K562 (cell line): ENCODE results near the gene NEXN. TPM values are rescaled to one million over a fixed set of nuclear protein-coding genes. Genes with fewer than 3 reads are reported as not detected.

Source experiments
- ATAC-seq: fragments of 200-7000 bp; cut with Tn5 transposase; 3 replicates; pipeline ENCODE4 v1.9.1; 2020; ENCODE audit warnings: moderate library complexity
- BruUV-seq: library from RNA; stranded (reverse); fragments of 400-500 nt; replicated peaks from 2 replicates; lab custom pipeline; 2021; lab: Mats Ljungman, UMichigan
- CTCF ChIA-PET: fragments of 300-600 bp; formaldehyde crosslinking; extraction: SDS; loops from one replicate; lab custom pipeline; 2021; ENCODE audit warnings: low intra/inter-chr PET ratio; lab: Yijun Ruan, JAX
- POLR2A ChIA-PET: fragments of 300-600, 350-650 bp; sonication (Branson Sonifier 250); formaldehyde crosslinking; extraction: SDS; loops from one replicate; lab custom pipeline; 2021; ENCODE audit warnings: antibody characterized with exemption, inconsistent platforms; lab: Yijun Ruan, JAX
- DNase-seq, 4 experiments: peaks; one replicate each; pipeline versions ENCODE4 v3.0.0 to v3.0.0-alpha.2; 2011 to 2018; ENCODE audit warnings: low spot score in 3 of 4, mixed read lengths in 3 of 4; ENCODE audit errors: extremely low read depth in 1 of 4
- FAIRE-seq: peaks from 2 replicates; lab custom pipeline; 2011; peaks lifted over from hg19 to GRCh38; lab: Jason Lieb, UNC
- H2AFZ ChIP-seq: 2 replicates; pipeline ENCODE4 v1.6.0; 2011; ENCODE audit warnings: low read depth, low read length, control low read depth, inconsistent platforms
- H3K27ac ChIP-seq: fragments of 200-600 bp; 3 replicates; pipeline ENCODE4 v1.8.0; 2011; ENCODE audit warnings: low read depth, mild to moderate bottlenecking, control low read depth, inconsistent platforms, low read length, moderate library complexity, mixed read lengths; ENCODE audit errors: extremely low read depth
- H3K27me3 ChIP-seq, 2 experiments: fragments of 300-600 bp in 1 of 2; 2 replicates in 1 of 2; 3 replicates in 1 of 2; pipeline versions ENCODE4 v1.6.0 to v1.8.0; 2011; ENCODE audit warnings: inconsistent platforms in 2 of 2, low read length in 2 of 2, mild to moderate bottlenecking in 1 of 2, mixed read lengths in 1 of 2, moderate library complexity in 1 of 2; ENCODE audit not compliant: control insufficient read depth in 2 of 2, insufficient read depth in 2 of 2
- H3K36me3 ChIP-seq: fragments of 300-600 bp; 3 replicates; pipeline ENCODE4 v1.8.0; 2011; ENCODE audit warnings: mild to moderate bottlenecking, low read length, inconsistent platforms; ENCODE audit not compliant: control insufficient read depth, insufficient read depth
- H3K4me1 ChIP-seq, 2 experiments: fragments of 200-600 bp in 1 of 2; replicated peaks in 1 of 2; 2 replicates in 1 of 2; 3 replicates in 1 of 2; pipeline versions ENCODE4 v1.5.1 to v1.8.0; 2011; ENCODE audit warnings: inconsistent platforms in 2 of 2, low read length in 2 of 2, mild to moderate bottlenecking in 1 of 2, mixed read lengths in 1 of 2, moderate library complexity in 1 of 2; ENCODE audit not compliant: control insufficient read depth in 2 of 2, insufficient read depth in 2 of 2
- H3K4me2 ChIP-seq: 2 replicates; pipeline ENCODE4 v1.6.1; 2011; ENCODE audit warnings: low read length, control low read depth, inconsistent platforms, mixed read lengths; ENCODE audit not compliant: insufficient read depth
- H3K4me3 ChIP-seq: fragments of 200-600 bp; sonication (generic), shearing (Covaris generic); 2 replicates; pipeline ENCODE4 v1.5.1; 2016; ENCODE audit warnings: control low read depth, inconsistent platforms
- H3K79me2 ChIP-seq: fragments of 200-600 bp; 3 replicates; pipeline ENCODE4 v1.8.0; 2011; ENCODE audit warnings: low read length, inconsistent platforms; ENCODE audit not compliant: control insufficient read depth, insufficient read depth
- H3K9ac ChIP-seq, 2 experiments: 2 replicates each; pipeline versions ENCODE4 v1.6.0 to v1.6.1; 2011; ENCODE audit warnings: low read depth in 2 of 2, low read length in 2 of 2, control low read depth in 1 of 2, inconsistent platforms in 1 of 2, mild to moderate bottlenecking in 1 of 2, mixed read lengths in 1 of 2; ENCODE audit not compliant: insufficient read depth in 1 of 2
- H3K9me1 ChIP-seq: one replicate; pipeline ENCODE4 v1.6.0; 2011; ENCODE audit warnings: inconsistent platforms, mild to moderate bottlenecking, low read length, moderate library complexity; ENCODE audit not compliant: control insufficient read depth, insufficient read depth
- H3K9me3 ChIP-seq: replicated peaks from 2 replicates; pipeline ENCODE4 v1.5.1; 2011; ENCODE audit warnings: low read depth, low read length, inconsistent platforms; ENCODE audit not compliant: control insufficient read depth, insufficient read depth
- H4K20me1 ChIP-seq: replicated peaks from 2 replicates; pipeline ENCODE4 v1.6.1; 2011; ENCODE audit warnings: low read length, inconsistent platforms, mixed read lengths; ENCODE audit not compliant: control insufficient read depth, insufficient read depth
- CTCF ChIP-seq, 3 experiments: IDR thresholded peaks in 2 of 3; conservative IDR thresholded peaks in 1 of 3; 2 replicates each; pipeline ENCODE4 v1.5.1; 2011 to 2012; ENCODE audit warnings: low read length in 3 of 3, mild to moderate bottlenecking in 3 of 3, control low read depth in 2 of 3, improper control_type of control experiment in 1 of 3, inconsistent platforms in 1 of 3, low read depth in 1 of 3, mixed read lengths in 1 of 3, moderate library complexity in 1 of 3; ENCODE audit not compliant: insufficient read depth in 2 of 3
- ILK ChIP-seq: fragments of 450-650 bp; IDR thresholded peaks from 2 replicates; pipeline ENCODE4 v1.6.1; 2016; ENCODE audit warnings: missing genetic modification characterization, low read depth, mild to moderate bottlenecking, missing compliant biosample characterization, moderate library complexity, borderline replicate concordance
- MAX ChIP-seq: sonication (generic); formaldehyde crosslinking; IDR thresholded peaks from 2 replicates; pipeline ENCODE4 v1.9.0; 2022; ENCODE audit warnings: mild to moderate bottlenecking, missing genetic modification reagents
- MNT ChIP-seq, 2 experiments: fragments of 450-650 bp; conservative IDR thresholded peaks; 2 replicates each; pipeline ENCODE4 v1.6.1; 2017; ENCODE audit warnings: mild to moderate bottlenecking in 2 of 2, moderate library complexity in 2 of 2
- PBX2 ChIP-seq, 2 experiments: IDR thresholded peaks in 1 of 2; conservative IDR thresholded peaks in 1 of 2; 2 replicates each; pipeline ENCODE4 v1.6.1; 2016; ENCODE audit warnings: low read depth in 2 of 2, mild to moderate bottlenecking in 1 of 2, missing compliant biosample characterization in 1 of 2, missing genetic modification characterization in 1 of 2, moderate library complexity in 1 of 2
- PHF20 ChIP-seq: fragments of 450-650 bp; IDR thresholded peaks from 2 replicates; pipeline ENCODE4 v1.6.1; 2018; ENCODE audit not compliant: partially characterized antibody
- SIX5 ChIP-seq, 2 experiments: IDR thresholded peaks; 2 replicates each; pipeline ENCODE4 v1.6.1; 2011; ENCODE audit warnings: low read length in 2 of 2, borderline replicate concordance in 1 of 2, low read depth in 1 of 2, mild to moderate bottlenecking in 1 of 2, moderate library complexity in 1 of 2; ENCODE audit not compliant: insufficient read depth in 1 of 2
- ZNF398 ChIP-seq: fragments of 250-450 bp; sonication (Bioruptor Pico); IDR thresholded peaks from 2 replicates; pipeline ENCODE4 v1.8.0; 2021; ENCODE audit warnings: moderate library complexity, mild to moderate bottlenecking, inconsistent platforms
- WGBS: fragments of 100-300 bp; shearing (Covaris generic); methylation state at CpG from one replicate; pipeline ENCODE4 v1.1.6; 2016; ENCODE audit warnings: low coverage, mixed read lengths; ENCODE audit not compliant: insufficient coverage; ENCODE audit errors: missing lambda C conversion rate; 5-methylcytosine and 5-hydroxymethylcytosine counted together
- in situ Hi-C: fragments of 300-500 bp; cut with MboI; formaldehyde crosslinking; loops from 4 replicates; pipeline ENCODE4 v1.15.0; 2018; ENCODE audit warnings: inconsistent platforms, mixed read lengths
- intact Hi-C: fragments of 100-400 bp; cut with micrococcal nuclease; formaldehyde crosslinking; loops from 2 replicates; pipeline ENCODE4 v1.14.2; 2022
- polyA plus RNA-seq, 8 experiments: library from polyadenylated mRNA; depleted of rRNA in 4 of 8; stranded (reverse) in 5 of 8; unstranded in 3 of 8; fragments of >200 nt; fragmentation: Nextera tagmentation in 2 of 8; fragmentation: Illumina TruSeq in 1 of 8; extraction: Ambion mirVana in 2 of 8; extraction: Trizol in 1 of 8; gene quantifications; 2 replicates each; pipeline versions ENCODE4 v1.2.1 to v1.2.3, GENCODE V29; 2011 to 2014; ENCODE audit warnings: inconsistent platforms in 1 of 8, missing spikeins in 1 of 8
- total RNA-seq, 7 experiments: library from RNA; depleted of rRNA in 6 of 7; stranded (reverse); fragments of >200 nt in 6 of 7; fragmentation: Illumina TruSeq in 2 of 7; extraction: Trizol in 2 of 7; gene quantifications; 2 replicates each; pipeline versions ENCODE4 v1.2.1 to v1.2.3, GENCODE V29; 2011 to 2021; ENCODE audit warnings: low replicate concordance in 1 of 7

The NEXN gene
- total and polyA plus RNA-seq, 9 of the 15 experiments (the other 6 are each of a cell fraction or from before 2014, with no cell fraction given), result 0.18 to 1.8 (median 0.76) TPM

- TF ChIP-seq MNT (conservative IDR thresholded peaks at IDR 0.05) (no peak), CTCF (IDR thresholded peaks at IDR 0.05 in 2 of 3, conservative IDR thresholded peaks at IDR 0.05 in 1 of 3; ENCODE audit: insufficient read depth in 2 of 3, low read depth in 1 of 3, low read length in 3 of 3) (no peak), ZNF398 (no peak)
Measured at GRCh38 chr1:77859248-77859647, 29.2 kb upstream of the NEXN start (continued).

- WGBS, result 42% methylated on average over 4 of the region's 4 CpGs
- no peaks in the 10 kb centered on the region for H3K79me2 ChIP-seq
- no peaks in the 10 kb centered on the region for H3K9me3 ChIP-seq
- no peak overlapping the region for H3K9ac ChIP-seq
- BruUV-seq, result no TSS peak
- no peak overlapping the region for H3K27ac ChIP-seq
- ATAC-seq, result no peak
- in situ Hi-C loops, result no loop called here
- no peak overlapping the region for H3K4me3 ChIP-seq
- no peak for FAIRE-seq
- no peaks in the 10 kb centered on the region for H3K27me3 ChIP-seq
- CTCF ChIA-PET, result no interaction called here
- H3K4me2 ChIP-seq, result no peak overlapping the region
- no peaks in the 10 kb centered on the region for H4K20me1 ChIP-seq
- intact Hi-C loops, result no loop called here
- POLR2A ChIA-PET, result no interaction called here
- DNase-seq, result no peak
- H2AFZ ChIP-seq, result no peak overlapping the region
- peaks cover 13% of the 10 kb centered on the region; the same call in 1 of the 3 replicates for H3K36me3 ChIP-seq
- H3K4me1 ChIP-seq, result no peaks in the 10 kb centered on the region
- H3K9me1 ChIP-seq, result no peaks in the 10 kb centered on the region
- no peak for TF ChIP-seq MAX (CRISPR knock-in tag)
- TF ChIP-seq SIX5 (IDR thresholded peaks at IDR 0.05; ENCODE audit: borderline replicate concordance in 1 of 2, insufficient read depth in 1 of 2, low read depth in 1 of 2, low read length in 2 of 2), result no peak
- TF ChIP-seq PBX2 (CRISPR knock-in tag; IDR thresholded peaks at IDR 0.05; ENCODE audit: low read depth), result no peak
- no peak for TF ChIP-seq PBX2 (tag; conservative IDR thresholded peaks at IDR 0.05; ENCODE audit: low read depth)
- no peak for TF ChIP-seq PHF20
- TF ChIP-seq ILK (tag), result no peak
Measured at GRCh38 chr1:77866296-77866695, 22.1 kb upstream of the NEXN start.
